ENCODE data around the gene UNC45A. TPM values are rescaled to one million over a fixed set of nuclear protein-coding genes. Genes with fewer than 3 reads are reported as not detected.

The UNC45A gene
- total RNA-seq, 1 donor from 2014 or later = 74.1 TPM

DNA sequence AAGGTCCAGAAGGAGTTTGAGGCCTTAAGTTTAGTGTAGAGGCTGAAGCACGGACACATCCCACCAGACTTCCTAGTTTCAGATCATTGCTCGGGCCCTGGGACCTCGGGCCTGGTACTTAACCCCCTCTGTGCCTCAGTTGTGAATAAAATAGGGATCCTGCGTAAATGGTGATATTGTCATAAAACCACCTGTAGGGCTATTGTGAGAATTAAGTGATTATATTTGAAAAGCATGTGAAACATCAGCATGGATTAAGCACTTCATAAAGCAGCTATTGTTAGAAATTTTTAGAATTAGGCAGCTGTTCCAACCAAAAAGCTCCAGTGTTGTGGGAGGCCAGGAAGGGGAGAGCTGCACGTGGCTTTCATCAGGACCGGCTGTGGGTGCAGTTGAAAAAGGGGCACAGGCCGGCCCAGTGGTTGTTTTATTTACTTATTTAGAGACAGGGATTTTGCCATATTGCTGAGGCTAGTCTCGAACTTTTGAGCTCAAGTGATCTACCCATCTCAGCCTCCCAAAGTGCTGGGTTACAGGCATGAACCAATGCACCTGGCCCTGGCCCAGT, 24.0 kb downstream of the UNC45A start:
- Mint-ChIP-seq H3K27ac (no peak overlapping the region), H3K4me1 (ENCODE audit: low read depth) (peaks cover 14% of the 10 kb centered on the region), H3K27me3 (ENCODE audit: low read depth) (no peaks in the 10 kb centered on the region), H3K36me3 (ENCODE audit: low read depth) (peaks cover 54% of the 10 kb centered on the region), H3K4me3 (ENCODE audit: low read depth) (no peak overlapping the region), H3K9me3 (no peaks in the 10 kb centered on the region)
- DNase-seq (ENCODE audit: low spot score) = no peak
- intact Hi-C loops (cut with micrococcal nuclease) = loop anchor here (5.0 kb wide), 2 partner anchors 33 to 73 kb away; partner anchors contain the start of gene PRC1

DNA sequence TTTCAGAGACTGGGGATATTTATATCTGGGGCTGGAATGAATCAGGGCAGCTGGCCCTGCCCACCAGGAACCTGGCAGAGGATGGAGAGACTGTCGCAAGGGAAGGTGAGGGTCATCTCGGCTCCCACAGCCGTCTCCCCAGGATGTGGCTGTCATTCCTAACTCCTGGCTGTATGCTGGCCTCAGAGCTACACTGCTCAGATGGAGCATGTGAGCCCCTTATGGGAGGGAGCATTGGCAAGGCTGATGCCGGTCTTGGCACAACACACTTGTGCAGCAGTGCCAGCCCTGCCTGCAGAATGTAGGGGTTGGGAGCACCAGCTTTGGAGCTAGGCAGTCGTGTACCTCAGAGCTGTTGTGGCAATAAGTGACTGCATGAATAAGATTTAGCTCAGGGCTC, 24.8 kb downstream of the UNC45A start:
- Mint-ChIP-seq H3K4me3 (ENCODE audit: low read depth) (no peak overlapping the region), H3K27me3 (ENCODE audit: low read depth) (no peaks in the 10 kb centered on the region), H3K4me1 (ENCODE audit: low read depth) (peaks cover 12% of the 10 kb centered on the region), H3K27ac (no peak overlapping the region), H3K9me3 (no peaks in the 10 kb centered on the region), H3K36me3 (ENCODE audit: low read depth) (peaks cover 56% of the 10 kb centered on the region)
- intact Hi-C loops (cut with micrococcal nuclease) = loop anchor here (5.0 kb wide), 2 partner anchors 32 to 72 kb away; partner anchors contain the start of gene PRC1
- DNase-seq (ENCODE audit: low spot score) = no peak

DNA sequence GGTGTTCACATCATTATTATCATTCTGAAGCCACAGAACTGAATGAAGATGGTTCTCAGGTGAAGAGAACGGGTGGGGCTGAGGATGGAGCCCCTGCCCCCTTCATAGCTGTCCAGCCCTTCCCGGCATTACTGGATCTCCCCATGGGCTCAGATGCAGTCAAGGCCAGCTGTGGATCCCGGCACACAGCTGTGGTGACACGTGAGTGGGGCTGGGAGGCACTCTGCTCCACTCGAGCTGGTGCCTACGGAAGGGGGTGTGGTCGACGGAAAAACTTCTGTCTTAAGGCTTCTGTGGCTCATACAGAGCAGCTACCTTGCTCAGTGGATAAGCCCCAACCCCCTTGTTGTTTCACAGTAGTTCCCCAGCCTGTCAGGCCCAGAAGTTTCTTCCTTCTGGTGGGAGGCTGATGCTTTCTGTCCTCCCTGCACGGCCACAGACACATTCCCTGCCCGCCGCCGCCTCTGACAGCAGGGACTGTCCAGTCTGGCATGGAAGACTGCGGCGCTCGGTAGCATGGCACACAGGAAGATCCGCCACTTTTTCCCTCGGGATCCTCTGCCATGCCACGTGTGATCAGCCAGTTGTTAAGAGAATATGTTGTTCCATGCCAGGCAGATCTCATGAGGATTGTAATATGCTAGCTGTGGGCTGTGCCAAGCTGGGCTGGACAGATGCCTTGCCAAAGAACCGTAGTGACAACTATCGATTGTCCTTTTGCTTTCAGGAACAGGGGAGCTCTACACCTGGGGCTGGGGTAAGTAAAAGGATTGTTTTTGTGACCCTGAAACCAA, 25.4 kb downstream of the UNC45A start:
- no peak for DNase-seq (ENCODE audit: low spot score)
- intact Hi-C loops (cut with micrococcal nuclease) = no loop called here
- H3K36me3 Mint-ChIP-seq (ENCODE audit: low read depth) = peaks cover 62% of the 10 kb centered on the region
- no peaks in the 10 kb centered on the region for H3K9me3 Mint-ChIP-seq
- no peak overlapping the region for H3K4me3 Mint-ChIP-seq (ENCODE audit: low read depth)
- H3K27me3 Mint-ChIP-seq (ENCODE audit: low read depth) = no peaks in the 10 kb centered on the region
- peaks cover 12% of the 10 kb centered on the region for H3K4me1 Mint-ChIP-seq (ENCODE audit: low read depth)
- H3K27ac Mint-ChIP-seq = peak overlapping the region; percentile 53

DNA sequence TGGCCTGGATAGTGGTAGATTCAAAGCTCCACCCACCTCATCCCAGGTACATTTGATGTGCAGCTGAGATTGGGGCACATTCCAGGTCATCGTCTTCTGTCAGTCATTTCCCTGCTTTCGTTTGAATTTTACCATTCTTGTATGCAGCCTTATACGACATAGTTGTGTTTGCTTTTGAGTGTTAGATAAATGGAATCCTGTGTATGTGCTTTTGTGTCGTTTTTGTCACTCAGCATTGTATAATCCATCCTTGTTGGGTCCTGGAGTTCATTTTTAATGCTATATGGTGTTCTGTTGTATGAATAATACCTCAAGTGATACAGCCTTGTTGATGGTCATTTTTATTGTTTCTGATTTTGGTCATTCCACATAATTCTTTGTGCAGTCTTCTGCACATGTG, 26.9 kb downstream of the UNC45A start:
- H3K27ac Mint-ChIP-seq = no peak overlapping the region
- H3K9me3 Mint-ChIP-seq = no peaks in the 10 kb centered on the region
- intact Hi-C loops (cut with micrococcal nuclease) = no loop called here
- no peaks in the 10 kb centered on the region for H3K27me3 Mint-ChIP-seq (ENCODE audit: low read depth)
- H3K4me1 Mint-ChIP-seq (ENCODE audit: low read depth) = peaks cover 8% of the 10 kb centered on the region
- H3K4me3 Mint-ChIP-seq (ENCODE audit: low read depth) = no peak overlapping the region
- H3K36me3 Mint-ChIP-seq (ENCODE audit: low read depth) = peaks cover 75% of the 10 kb centered on the region
- no peak for DNase-seq (ENCODE audit: low spot score)

DNA sequence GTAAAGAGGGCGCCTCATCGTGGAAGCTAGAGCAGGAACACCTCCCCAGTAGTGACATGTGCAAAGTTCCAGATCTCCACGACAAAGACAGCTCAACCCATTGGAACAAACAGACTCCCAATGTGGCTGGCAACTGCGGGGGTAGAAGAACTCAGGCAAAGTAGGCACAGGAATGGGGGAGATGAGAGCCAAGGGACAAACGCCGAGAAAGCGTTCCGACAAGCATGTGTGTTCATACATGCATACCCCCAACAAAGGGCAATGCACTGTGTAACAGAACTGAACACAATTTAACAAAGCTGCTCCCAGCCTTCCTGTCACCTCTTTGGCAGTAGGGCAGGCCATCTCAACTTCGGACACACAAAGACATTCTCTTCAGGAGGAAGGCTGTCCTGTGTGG, 31.2 kb downstream of the UNC45A start:
- Mint-ChIP-seq H3K9me3 (no peaks in the 10 kb centered on the region), H3K4me3 (ENCODE audit: low read depth) (no peak overlapping the region), H3K27me3 (ENCODE audit: low read depth) (no peaks in the 10 kb centered on the region), H3K4me1 (ENCODE audit: low read depth) (peaks cover 3% of the 10 kb centered on the region), H3K27ac (no peak overlapping the region), H3K36me3 (ENCODE audit: low read depth) (peaks cover 87% of the 10 kb centered on the region)
- intact Hi-C loops (cut with micrococcal nuclease) = no loop called here
- no peak for DNase-seq (ENCODE audit: low spot score)

DNA sequence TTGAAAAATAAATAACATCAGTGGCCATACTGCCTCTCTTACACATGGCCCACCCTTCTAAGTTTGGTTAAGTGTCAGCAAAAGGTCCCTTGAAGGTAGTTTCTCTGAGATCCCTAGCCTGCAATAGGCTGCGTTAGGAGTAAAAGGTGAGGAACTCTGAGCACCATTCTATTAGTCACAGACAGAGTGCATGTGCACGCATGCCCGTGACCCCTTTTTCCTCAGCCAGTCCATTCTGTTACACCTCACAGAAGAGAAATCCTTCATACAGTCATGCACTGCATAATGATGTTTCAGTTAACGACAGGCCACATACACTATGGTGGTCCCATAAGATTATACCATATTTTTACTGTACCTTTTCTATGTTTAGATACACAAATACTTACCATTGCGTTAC, 32.1 kb downstream of the UNC45A start:
- Mint-ChIP-seq H3K9me3 (no peaks in the 10 kb centered on the region), H3K4me1 (ENCODE audit: low read depth) (peaks cover under 1% of the 10 kb centered on the region), H3K36me3 (ENCODE audit: low read depth) (peaks cover 78% of the 10 kb centered on the region), H3K27ac (no peak overlapping the region), H3K4me3 (ENCODE audit: low read depth) (no peak overlapping the region), H3K27me3 (ENCODE audit: low read depth) (no peaks in the 10 kb centered on the region)
- DNase-seq (ENCODE audit: low spot score) = no peak
- intact Hi-C loops (cut with micrococcal nuclease) = no loop called here

DNA sequence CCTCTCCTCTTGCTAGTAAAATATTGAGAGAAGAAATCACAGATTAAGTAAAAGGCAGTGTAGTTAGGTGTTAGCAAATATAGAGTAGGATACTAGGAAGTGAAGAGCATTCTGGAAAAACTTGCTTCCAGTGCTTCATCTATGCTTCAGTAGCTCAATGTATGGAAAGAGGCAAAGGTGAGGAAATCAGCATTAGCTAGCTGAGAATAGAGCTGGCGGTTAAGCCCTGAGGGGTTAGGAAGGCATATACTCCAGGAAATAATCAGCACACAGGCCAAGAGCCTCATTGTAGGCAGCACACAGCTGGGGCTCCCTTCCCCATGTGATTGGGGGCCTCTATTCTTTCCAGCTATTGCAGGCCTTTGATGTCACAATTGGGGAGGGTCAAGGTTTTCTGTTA, 33.3 kb downstream of the UNC45A start:
- Mint-ChIP-seq H3K9me3 (no peaks in the 10 kb centered on the region), H3K4me1 (ENCODE audit: low read depth) (no peaks in the 10 kb centered on the region), H3K4me3 (ENCODE audit: low read depth) (no peak overlapping the region), H3K27me3 (ENCODE audit: low read depth) (no peaks in the 10 kb centered on the region), H3K27ac (no peak overlapping the region), H3K36me3 (ENCODE audit: low read depth) (peaks cover 75% of the 10 kb centered on the region)
- intact Hi-C loops (cut with micrococcal nuclease) = no loop called here
- no peak for DNase-seq (ENCODE audit: low spot score)

DNA sequence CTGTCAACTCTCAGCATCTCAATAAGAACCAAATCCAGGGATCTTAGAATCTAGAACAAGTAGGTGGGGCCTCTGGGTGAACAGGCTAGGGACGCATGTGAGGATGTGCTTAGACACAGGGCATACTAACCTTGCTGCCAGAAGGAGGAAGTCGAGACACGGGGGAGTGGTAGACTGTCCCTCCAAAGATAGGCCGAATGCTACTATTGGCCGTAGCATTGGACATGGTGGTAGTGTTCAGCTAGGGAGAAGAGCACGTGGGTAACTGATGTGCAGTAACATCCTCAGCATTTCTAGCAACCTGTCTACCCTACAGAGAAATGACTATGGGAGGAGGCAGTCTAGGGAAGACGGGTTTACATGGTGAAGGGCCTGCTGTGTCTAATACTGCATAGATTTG, 35.2 kb downstream of the UNC45A start:
- H3K4me3 Mint-ChIP-seq (ENCODE audit: low read depth) = no peak overlapping the region
- H3K36me3 Mint-ChIP-seq (ENCODE audit: low read depth) = peaks cover 78% of the 10 kb centered on the region
- H3K4me1 Mint-ChIP-seq (ENCODE audit: low read depth) = no peaks in the 10 kb centered on the region
- no peaks in the 10 kb centered on the region for H3K9me3 Mint-ChIP-seq
- no peaks in the 10 kb centered on the region for H3K27me3 Mint-ChIP-seq (ENCODE audit: low read depth)
- peak overlapping the region; percentile 30 for H3K27ac Mint-ChIP-seq
- DNase-seq (ENCODE audit: low spot score) = no peak
- intact Hi-C loops (cut with micrococcal nuclease) = no loop called here

DNA sequence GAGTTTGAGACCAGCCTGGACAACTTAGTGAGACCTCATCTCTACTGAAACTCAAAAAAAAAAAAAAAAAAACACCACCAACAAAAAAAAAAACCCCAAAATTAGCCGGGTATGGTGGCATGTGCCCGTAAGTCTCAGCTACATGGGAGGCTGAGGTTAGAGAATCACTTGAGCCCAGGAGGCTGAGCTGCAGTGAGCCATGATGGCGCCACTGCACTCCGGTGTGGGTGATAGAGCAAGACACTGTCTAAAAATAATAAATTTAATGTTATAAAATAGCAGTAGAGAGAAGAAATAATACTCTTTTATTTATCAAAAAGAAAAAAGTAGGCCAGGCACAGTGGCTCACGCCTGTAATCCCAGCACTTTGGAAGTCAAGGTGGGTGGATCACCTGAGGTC, 37.0 kb downstream of the UNC45A start:
- H3K9me3 Mint-ChIP-seq = no peaks in the 10 kb centered on the region
- intact Hi-C loops (cut with micrococcal nuclease) = no loop called here

DNA sequence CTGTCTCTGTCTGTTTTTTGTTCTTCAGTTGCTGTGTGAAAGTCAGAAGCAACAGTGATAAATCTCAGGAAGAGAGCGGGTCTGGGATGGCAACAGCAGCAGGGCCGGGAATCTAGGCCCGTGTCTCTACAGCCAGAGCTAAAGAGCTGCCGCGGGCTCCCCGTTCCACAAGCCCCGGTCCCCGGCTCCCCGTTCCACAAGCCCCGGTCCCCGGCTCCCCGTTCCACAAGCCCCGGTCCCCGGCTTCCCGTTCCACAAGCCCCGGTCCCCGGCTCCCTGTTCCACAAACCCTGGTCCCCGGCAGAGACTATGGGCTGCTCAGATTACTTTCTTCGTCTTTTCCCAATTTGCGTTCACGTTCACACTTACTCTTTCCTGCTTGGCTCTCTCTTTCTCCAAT, 39.1 kb downstream of the UNC45A start:
- intact Hi-C loops (cut with micrococcal nuclease) = no loop called here
- Mint-ChIP-seq H3K9me3 (no peaks in the 10 kb centered on the region), H3K4me1 (ENCODE audit: low read depth) (no peaks in the 10 kb centered on the region), H3K4me3 (ENCODE audit: low read depth) (no peak overlapping the region), H3K36me3 (ENCODE audit: low read depth) (peaks cover 75% of the 10 kb centered on the region), H3K27me3 (ENCODE audit: low read depth) (no peaks in the 10 kb centered on the region), H3K27ac (no peak overlapping the region)
- no peak for DNase-seq (ENCODE audit: low spot score)

More for the DNA sequence above, 37.0 kb downstream of the UNC45A start:
- Mint-ChIP-seq H3K36me3 (ENCODE audit: low read depth) (peaks cover 79% of the 10 kb centered on the region), H3K27me3 (ENCODE audit: low read depth) (no peaks in the 10 kb centered on the region), H3K27ac (no peak overlapping the region), H3K4me3 (ENCODE audit: low read depth) (no peak overlapping the region), H3K4me1 (ENCODE audit: low read depth) (no peaks in the 10 kb centered on the region)
- no peak for DNase-seq (ENCODE audit: low spot score)

DNA sequence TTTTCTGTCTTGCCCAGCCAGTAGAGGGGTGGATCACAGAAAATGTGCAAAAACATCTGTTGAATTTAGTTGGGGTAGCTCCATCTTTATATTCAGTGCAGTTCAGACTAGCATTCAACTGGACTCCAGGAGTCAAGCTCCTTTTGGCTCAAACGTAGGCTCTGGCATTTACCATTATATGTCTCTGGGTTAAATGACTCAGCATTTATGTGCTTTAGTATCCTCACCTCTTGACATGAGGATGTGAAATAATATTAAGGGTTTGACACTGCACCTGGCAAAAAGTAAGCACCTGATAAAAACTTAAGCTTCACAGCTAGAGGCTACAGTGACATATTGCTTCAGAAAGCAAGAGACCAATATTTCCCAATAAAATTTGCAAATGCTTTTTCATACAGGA, 44.5 kb downstream of the UNC45A start:
- no peak for DNase-seq (ENCODE audit: low spot score)
- peaks cover 92% of the 10 kb centered on the region for H3K36me3 Mint-ChIP-seq (ENCODE audit: low read depth)
- intact Hi-C loops (cut with micrococcal nuclease) = no loop called here
- peaks cover 16% of the 10 kb centered on the region for H3K4me1 Mint-ChIP-seq (ENCODE audit: low read depth)
- H3K9me3 Mint-ChIP-seq = no peaks in the 10 kb centered on the region
- H3K4me3 Mint-ChIP-seq (ENCODE audit: low read depth) = no peak overlapping the region
- peak overlapping the region; percentile 54 for H3K27ac Mint-ChIP-seq
- no peaks in the 10 kb centered on the region for H3K27me3 Mint-ChIP-seq (ENCODE audit: low read depth)

DNA sequence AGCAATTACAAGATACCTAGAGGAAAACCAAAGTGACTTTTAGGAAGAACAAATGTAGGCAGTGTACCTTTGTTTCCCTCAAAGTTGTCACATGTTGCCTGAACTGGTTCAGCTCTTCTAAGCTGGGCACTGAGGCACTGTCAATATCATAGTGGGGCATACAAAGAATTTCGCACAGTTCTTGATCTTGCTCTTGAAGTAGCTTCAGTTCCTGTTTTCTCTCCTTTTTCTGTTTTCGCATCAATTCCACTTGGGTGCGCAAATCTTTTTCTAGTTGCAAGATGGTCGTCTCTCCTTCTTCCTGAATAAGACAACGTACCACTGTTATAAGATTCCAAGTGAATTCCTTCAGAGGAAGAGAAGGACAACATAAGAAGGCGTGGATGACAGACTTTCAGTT, 46.6 kb downstream of the UNC45A start:
- no peak overlapping the region for H3K4me3 Mint-ChIP-seq (ENCODE audit: low read depth)
- H3K36me3 Mint-ChIP-seq (ENCODE audit: low read depth) = peaks cover 83% of the 10 kb centered on the region
- H3K9me3 Mint-ChIP-seq = no peaks in the 10 kb centered on the region
- intact Hi-C loops (cut with micrococcal nuclease) = no loop called here
- peaks cover 19% of the 10 kb centered on the region for H3K4me1 Mint-ChIP-seq (ENCODE audit: low read depth)
- peak overlapping the region; percentile 24 for H3K27ac Mint-ChIP-seq
- H3K27me3 Mint-ChIP-seq (ENCODE audit: low read depth) = no peaks in the 10 kb centered on the region
- DNase-seq (ENCODE audit: low spot score) = no peak

DNA sequence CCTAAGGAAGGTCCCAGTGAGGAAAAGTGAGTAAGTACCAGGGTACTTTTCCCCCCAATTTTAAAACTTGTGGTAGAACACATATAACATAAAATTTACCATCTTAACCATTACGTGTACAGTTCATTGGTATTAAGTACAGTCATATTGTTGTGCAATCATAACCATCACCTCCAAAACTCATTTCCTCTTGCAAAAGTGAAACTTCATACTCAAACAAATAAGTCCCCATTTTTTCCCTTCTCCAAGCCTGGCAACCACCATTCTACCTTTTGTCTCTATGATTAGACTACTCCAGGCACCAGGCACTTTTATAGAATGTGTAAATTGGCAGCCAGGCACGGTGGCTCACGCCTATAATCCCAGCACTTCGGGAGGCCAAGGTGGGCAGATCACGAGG, 47.0 kb downstream of the UNC45A start:
- Mint-ChIP-seq H3K36me3 (ENCODE audit: low read depth) (peaks cover 79% of the 10 kb centered on the region), H3K4me3 (ENCODE audit: low read depth) (no peak overlapping the region), H3K9me3 (no peaks in the 10 kb centered on the region), H3K4me1 (ENCODE audit: low read depth) (peaks cover 20% of the 10 kb centered on the region), H3K27ac (peak overlapping the region; percentile 64), H3K27me3 (ENCODE audit: low read depth) (no peaks in the 10 kb centered on the region)
- intact Hi-C loops (cut with micrococcal nuclease) = no loop called here
- no peak for DNase-seq (ENCODE audit: low spot score)
